ENCODE data around the gene FRS3. TPM values are rescaled to one million over a fixed set of nuclear protein-coding genes. Genes with fewer than 3 reads are reported as not detected.
A peak's percentile ranks its signal among the peaks of the same experiment; 100 is the strongest.

The FRS3 gene
- total RNA-seq, 1 experiment from 2014 or later, result 4.5 TPM

- CTCF ChIA-PET, result interaction anchor here (0.6 to 1.6 kb wide), 3 partner anchors 38 to 826 kb away, joined by 4 to 23 read pairs (median 21); no protein-coding TSS in a partner anchor
- H3K27ac ChIP-seq, result no peak overlapping the region
- no peaks in the 10 kb centered on the region for H4K20me1 ChIP-seq (ENCODE audit: insufficient read depth)
- no peaks in the 10 kb centered on the region for H3K9me3 ChIP-seq (ENCODE audit: insufficient read depth, low read depth)
- H3K27me3 ChIP-seq (ENCODE audit: insufficient read depth, low read depth), result no peaks in the 10 kb centered on the region
- intact Hi-C loops (cut with micrococcal nuclease; ENCODE audit: unreplicated experiment), result no loop called here
- no peaks in the 10 kb centered on the region for H3K9me2 ChIP-seq (ENCODE audit: insufficient read depth)
- no peak overlapping the region for H2AFZ ChIP-seq
- BruUV-seq (replicated peaks), result no TSS peak
- POLR2A ChIA-PET (ENCODE audit: unreplicated experiment), result no interaction called here
- no peaks in the 10 kb centered on the region for H3K36me3 ChIP-seq (ENCODE audit: low read depth)
- no peak for DNase-seq
- H3F3A ChIP-seq (ENCODE audit: insufficient read depth, low read depth), result peaks cover 18% of the 10 kb centered on the region
- no peak overlapping the region for H3K4me3 ChIP-seq
- H3K79me2 ChIP-seq (ENCODE audit: low read depth), result no peaks in the 10 kb centered on the region
- H3K4me2 ChIP-seq, result no peak overlapping the region
- TF ChIP-seq EZH2 (IDR thresholded peaks at IDR 0.05; ENCODE audit: low read depth) (no peak), CTCF (conservative IDR thresholded peaks at IDR 0.05) (no peak)
- peaks cover 37% of the 10 kb centered on the region for H3K4me1 ChIP-seq (replicated peaks; ENCODE audit: insufficient read depth)
These were observed 42.7 kb downstream of the FRS3 start for GRCh38 chr6:41736800-41737555.

- Histone ChIP-seq H3K36me3 (ENCODE audit: low read depth) (no peaks in the 10 kb centered on the region), H3K9me2 (ENCODE audit: insufficient read depth) (no peaks in the 10 kb centered on the region), H3K79me2 (ENCODE audit: low read depth) (no peaks in the 10 kb centered on the region), H2AFZ (no peak overlapping the region), H3K27ac (no peak overlapping the region), H3K4me3 (no peak overlapping the region), H3K4me1 (replicated peaks; ENCODE audit: insufficient read depth) (peaks cover 30% of the 10 kb centered on the region), H3K4me2 (peak overlapping the region; percentile 77; the same call in 1 of the 2 replicates), H4K20me1 (ENCODE audit: insufficient read depth) (no peaks in the 10 kb centered on the region; the same call in 1 of the 2 replicates), H3F3A (ENCODE audit: insufficient read depth, low read depth) (peaks cover 11% of the 10 kb centered on the region; the same call in 1 of the 2 replicates), H3K27me3 (ENCODE audit: insufficient read depth, low read depth) (no peaks in the 10 kb centered on the region), H3K9me3 (ENCODE audit: insufficient read depth, low read depth) (no peaks in the 10 kb centered on the region)
- POLR2A ChIA-PET (ENCODE audit: unreplicated experiment), result no interaction called here
- no peak for DNase-seq
- no TSS peak for BruUV-seq (replicated peaks)
- no peak for TF ChIP-seq CTCF (conservative IDR thresholded peaks at IDR 0.05)
- TF ChIP-seq EZH2 (IDR thresholded peaks at IDR 0.05; ENCODE audit: low read depth), result no peak
- intact Hi-C loops (cut with micrococcal nuclease; ENCODE audit: unreplicated experiment), result no loop called here
- CTCF ChIA-PET, result interaction anchor here (0.6 to 1.6 kb wide), 3 partner anchors 39 to 825 kb away, joined by 4 to 23 read pairs (median 21); no protein-coding TSS in a partner anchor
These were observed 43.4 kb downstream of the FRS3 start for GRCh38 chr6:41736186-41736733.

- Histone ChIP-seq H3K9me2 (ENCODE audit: insufficient read depth) (no peaks in the 10 kb centered on the region), H4K20me1 (ENCODE audit: insufficient read depth) (no peaks in the 10 kb centered on the region; the same call in 1 of the 2 replicates), H3K36me3 (ENCODE audit: low read depth) (no peaks in the 10 kb centered on the region), H3K4me2 (peak within 1 kb of the TSS; percentile 77), H3K9me3 (ENCODE audit: insufficient read depth, low read depth) (no peaks in the 10 kb centered on the region), H3K4me1 (replicated peaks; ENCODE audit: insufficient read depth) (peaks cover 23% of the 10 kb centered on the region), H2AFZ (peak within 1 kb of the TSS; percentile 71), H3K27ac (no peak within 1 kb of the TSS), H3K79me2 (ENCODE audit: low read depth) (no peaks in the 10 kb centered on the region), H3K27me3 (ENCODE audit: insufficient read depth, low read depth) (no peaks in the 10 kb centered on the region), H3K4me3 (peak within 1 kb of the TSS; percentile 57), H3F3A (ENCODE audit: insufficient read depth, low read depth) (peaks cover 4% of the 10 kb centered on the region; the same call in 1 of the 2 replicates)
- POLR2A ChIA-PET (ENCODE audit: unreplicated experiment), result interaction anchor here (0.6 kb wide), 1 partner anchor 44 kb away, joined by 3 read pairs; no protein-coding TSS in a partner anchor
- CTCF ChIA-PET, result interaction anchor here (0.9 kb wide), 1 partner anchor 431 kb away, joined by 5 read pairs; no protein-coding TSS in a partner anchor
- intact Hi-C loops (cut with micrococcal nuclease; ENCODE audit: unreplicated experiment), result loop anchor here (1.0 kb wide), 2 partner anchors 41 to 52 kb away; no protein-coding TSS in a partner anchor
- no peak for TF ChIP-seq EZH2 (IDR thresholded peaks at IDR 0.05; ENCODE audit: low read depth)
- peak; percentile 75 for TF ChIP-seq CTCF (conservative IDR thresholded peaks at IDR 0.05)
- peak; percentile 81 to 94 for DNase-seq
- no TSS peak for BruUV-seq (replicated peaks)
These were observed 44.1 kb downstream of the FRS3 start, which contains the start of gene TFEB for GRCh38 chr6:41735427-41736185. TFEB (minus strand) TSS chr6:41735608; CDS start chr6:41691213, 44,395 bp downstream.

All from PC-9 (cell line).